Activated CD4-positive, alpha-beta memory T cell treated with anti-CD3 and anti-CD28 coated beads for 36 hours (primary cell): ENCODE measurements around the gene MIER2. TPM values are rescaled to one million over a fixed set of nuclear protein-coding genes. Genes with fewer than 3 reads are reported as not detected.
"Not testable (repeated sequence)": the region's sequence is repeated elsewhere in the genome, so short reads cannot be mapped to it uniquely, and the experiment has no call there.

Experiments
- CTCF ChIA-PET: fragments of 350-600 bp; sonication (Branson Sonifier 250); formaldehyde crosslinking; loops from one replicate; lab custom pipeline; 2021; ENCODE audit warnings: antibody characterized with exemption, inconsistent platforms; lab: Charles Lee
- POLR2A ChIA-PET: fragments of 350-600 bp; sonication (Branson Sonifier 250); formaldehyde crosslinking; loops from one replicate; lab custom pipeline; 2021; ENCODE audit warnings: antibody characterized with exemption; lab: Charles Lee
- DNase-seq: peaks from one replicate; pipeline ENCODE4 v3.0.0-alpha.2; 2020
- H3K27ac Mint-ChIP-seq: one replicate; pipeline ENCODE4 v1.8.0; 2021; ENCODE audit warnings: mixed read lengths
- H3K27me3 Mint-ChIP-seq: one replicate; pipeline ENCODE4 v1.8.0; 2021; ENCODE audit warnings: mixed read lengths
- H3K36me3 Mint-ChIP-seq: one replicate; pipeline ENCODE4 v1.8.0; 2021; ENCODE audit warnings: mixed read lengths
- H3K4me1 Mint-ChIP-seq: one replicate; pipeline ENCODE4 v1.8.0; 2021; ENCODE audit warnings: low read depth, mixed read lengths
- H3K4me3 Mint-ChIP-seq: one replicate; pipeline ENCODE4 v1.8.0; 2021; ENCODE audit warnings: mild to moderate bottlenecking, mixed read lengths
- H3K9me3 Mint-ChIP-seq: one replicate; pipeline ENCODE4 v1.8.0; 2021; ENCODE audit warnings: mixed read lengths
- intact Hi-C: fragments of 100-400 bp; cut with micrococcal nuclease; formaldehyde crosslinking; loops from one replicate; pipeline ENCODE4 v1.15.1; 2023
- total RNA-seq, 2 experiments: library from RNA; stranded (reverse); gene quantifications; one replicate each; pipeline ENCODE4 v1.2.3, GENCODE V29; 2021

The MIER2 gene
- total RNA-seq, 2 experiments from 2014 or later, result 22.1 to 23.1 TPM

- CTCF ChIA-PET, result no interaction called here
- intact Hi-C loops, result no loop called here
- Mint-ChIP-seq H3K27ac (no peak overlapping the region), H3K4me3 (no peak overlapping the region), H3K4me1 (peaks cover 9% of the 10 kb centered on the region), H3K36me3 (no peaks in the 10 kb centered on the region), H3K9me3 (no peaks in the 10 kb centered on the region), H3K27me3 (peaks cover 45% of the 10 kb centered on the region)
- POLR2A ChIA-PET, result no interaction called here
- no peak for DNase-seq
These were observed 75.4 kb downstream of the MIER2 start for GRCh38 chr19:269241-269640.

- Mint-ChIP-seq H3K4me1 (peaks cover 16% of the 10 kb centered on the region), H3K36me3 (no peaks in the 10 kb centered on the region), H3K4me3 (no peak overlapping the region), H3K27me3 (peaks cover 27% of the 10 kb centered on the region), H3K9me3 (no peaks in the 10 kb centered on the region), H3K27ac (peak overlapping the region; percentile 76)
- no peak for DNase-seq
- CTCF ChIA-PET, result interaction anchor here (2.1 kb wide), 1 partner anchor 15 kb away, joined by 9 read pairs; no protein-coding TSS in a partner anchor
- POLR2A ChIA-PET, result no interaction called here
- intact Hi-C loops, result no loop called here
These were observed 82.5 kb downstream of the MIER2 start for GRCh38 chr19:262125-262524.

GRCh38 chr19:256804-257203 lies 87.8 kb downstream of the MIER2 start:
- H3K27ac Mint-ChIP-seq, POLR2A ChIA-PET, intact Hi-C loops, H3K9me3 Mint-ChIP-seq, H3K4me3 Mint-ChIP-seq, DNase-seq, H3K4me1 Mint-ChIP-seq, H3K36me3 Mint-ChIP-seq: not testable (repeated sequence)
- H3K27me3 Mint-ChIP-seq, result peaks cover 34% of the 10 kb centered on the region
- CTCF ChIA-PET, result interaction anchor here (1.0 to 1.3 kb wide), 2 partner anchors 10 to 11 kb away, joined by 3 read pairs; no protein-coding TSS in a partner anchor

Other genes with a start within 250 kb of the MIER2 start
- not detected for gene OR4F17, start 237.7 kb downstream of the MIER2 start, total RNA-seq
- gene PLPP2, start 53.4 kb downstream of the MIER2 start, total RNA-seq, result under 1 TPM; 0.51 to 0.67 TPM
- under 1 TPM; 0.33 to 0.44 TPM for gene C2CD4C, start 64.4 kb upstream of the MIER2 start, total RNA-seq
- gene SHC2, start 116.2 kb upstream of the MIER2 start, total RNA-seq, result under 1 TPM in 1 of 2 experiments, not detected in 1; 0.21 TPM
- gene MADCAM1, start 151.7 kb upstream of the MIER2 start, total RNA-seq, result under 1 TPM; 0.22 to 0.36 TPM
- gene TPGS1, start 162.7 kb upstream of the MIER2 start, total RNA-seq, result 1 to 10 TPM; 8.1 to 8.5 TPM
- 10 to 100 TPM; 45.9 to 46.4 TPM for gene CDC34, start 187.0 kb upstream of the MIER2 start, total RNA-seq
- gene GZMM, start 199.3 kb upstream of the MIER2 start, total RNA-seq, result 10 to 100 TPM; 27.2 to 27.4 TPM
- 100 to 1,000 TPM; 185 to 205 TPM for gene BSG, start 227.8 kb upstream of the MIER2 start, total RNA-seq
- gene HCN2, start 245.1 kb upstream of the MIER2 start, total RNA-seq, result 1 to 10 TPM in 1 of 2 experiments, under 1 TPM in 1; 1.00 to 1.0 TPM